HL-60 (cell line): Measurements from ENCODE around the gene SSX5.

ENCODE experiments used
- GABPA ChIP-seq: IDR thresholded peaks from 2 replicates; pipeline ENCODE4 v1.6.1; 2012; ENCODE audit warnings: low read depth
- POLR2AphosphoS5 ChIP-seq: IDR thresholded peaks from 2 replicates; pipeline ENCODE4 v1.6.1; 2012; ENCODE audit warnings: low read depth
- TF ChIP-seq, protein P1 (sequence below): IDR thresholded peaks from one replicate; pipeline ENCODE4 v1.5.1; 2011; ENCODE audit warnings: low read length, control low read depth, inconsistent platforms; ENCODE audit not compliant: insufficient read depth

- TF ChIP-seq, protein P1, sequence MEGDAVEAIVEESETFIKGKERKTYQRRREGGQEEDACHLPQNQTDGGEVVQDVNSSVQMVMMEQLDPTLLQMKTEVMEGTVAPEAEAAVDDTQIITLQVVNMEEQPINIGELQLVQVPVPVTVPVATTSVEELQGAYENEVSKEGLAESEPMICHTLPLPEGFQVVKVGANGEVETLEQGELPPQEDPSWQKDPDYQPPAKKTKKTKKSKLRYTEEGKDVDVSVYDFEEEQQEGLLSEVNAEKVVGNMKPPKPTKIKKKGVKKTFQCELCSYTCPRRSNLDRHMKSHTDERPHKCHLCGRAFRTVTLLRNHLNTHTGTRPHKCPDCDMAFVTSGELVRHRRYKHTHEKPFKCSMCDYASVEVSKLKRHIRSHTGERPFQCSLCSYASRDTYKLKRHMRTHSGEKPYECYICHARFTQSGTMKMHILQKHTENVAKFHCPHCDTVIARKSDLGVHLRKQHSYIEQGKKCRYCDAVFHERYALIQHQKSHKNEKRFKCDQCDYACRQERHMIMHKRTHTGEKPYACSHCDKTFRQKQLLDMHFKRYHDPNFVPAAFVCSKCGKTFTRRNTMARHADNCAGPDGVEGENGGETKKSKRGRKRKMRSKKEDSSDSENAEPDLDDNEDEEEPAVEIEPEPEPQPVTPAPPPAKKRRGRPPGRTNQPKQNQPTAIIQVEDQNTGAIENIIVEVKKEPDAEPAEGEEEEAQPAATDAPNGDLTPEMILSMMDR: no peak
- no peak for TF ChIP-seq POLR2AphosphoS5
- no peak for TF ChIP-seq GABPA
Measured at GRCh38 chrX:48180811-48181210, 15.8 kb downstream of the SSX5 start.
